Measurements from ENCODE around the gene SRSF8.

GRCh38 chr11:95081412-95081811 lies 14.7 kb downstream of the SRSF8 start:
- TF ChIP-seq, protein P1, sequence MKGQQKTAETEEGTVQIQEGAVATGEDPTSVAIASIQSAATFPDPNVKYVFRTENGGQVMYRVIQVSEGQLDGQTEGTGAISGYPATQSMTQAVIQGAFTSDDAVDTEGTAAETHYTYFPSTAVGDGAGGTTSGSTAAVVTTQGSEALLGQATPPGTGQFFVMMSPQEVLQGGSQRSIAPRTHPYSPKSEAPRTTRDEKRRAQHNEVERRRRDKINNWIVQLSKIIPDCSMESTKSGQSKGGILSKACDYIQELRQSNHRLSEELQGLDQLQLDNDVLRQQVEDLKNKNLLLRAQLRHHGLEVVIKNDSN (IDR thresholded peaks at IDR 0.05) = no peak
- TF ChIP-seq RAD21 (IDR thresholded peaks at IDR 0.05; ENCODE audit: low read depth) = no peak
- TF ChIP-seq, protein P2, sequence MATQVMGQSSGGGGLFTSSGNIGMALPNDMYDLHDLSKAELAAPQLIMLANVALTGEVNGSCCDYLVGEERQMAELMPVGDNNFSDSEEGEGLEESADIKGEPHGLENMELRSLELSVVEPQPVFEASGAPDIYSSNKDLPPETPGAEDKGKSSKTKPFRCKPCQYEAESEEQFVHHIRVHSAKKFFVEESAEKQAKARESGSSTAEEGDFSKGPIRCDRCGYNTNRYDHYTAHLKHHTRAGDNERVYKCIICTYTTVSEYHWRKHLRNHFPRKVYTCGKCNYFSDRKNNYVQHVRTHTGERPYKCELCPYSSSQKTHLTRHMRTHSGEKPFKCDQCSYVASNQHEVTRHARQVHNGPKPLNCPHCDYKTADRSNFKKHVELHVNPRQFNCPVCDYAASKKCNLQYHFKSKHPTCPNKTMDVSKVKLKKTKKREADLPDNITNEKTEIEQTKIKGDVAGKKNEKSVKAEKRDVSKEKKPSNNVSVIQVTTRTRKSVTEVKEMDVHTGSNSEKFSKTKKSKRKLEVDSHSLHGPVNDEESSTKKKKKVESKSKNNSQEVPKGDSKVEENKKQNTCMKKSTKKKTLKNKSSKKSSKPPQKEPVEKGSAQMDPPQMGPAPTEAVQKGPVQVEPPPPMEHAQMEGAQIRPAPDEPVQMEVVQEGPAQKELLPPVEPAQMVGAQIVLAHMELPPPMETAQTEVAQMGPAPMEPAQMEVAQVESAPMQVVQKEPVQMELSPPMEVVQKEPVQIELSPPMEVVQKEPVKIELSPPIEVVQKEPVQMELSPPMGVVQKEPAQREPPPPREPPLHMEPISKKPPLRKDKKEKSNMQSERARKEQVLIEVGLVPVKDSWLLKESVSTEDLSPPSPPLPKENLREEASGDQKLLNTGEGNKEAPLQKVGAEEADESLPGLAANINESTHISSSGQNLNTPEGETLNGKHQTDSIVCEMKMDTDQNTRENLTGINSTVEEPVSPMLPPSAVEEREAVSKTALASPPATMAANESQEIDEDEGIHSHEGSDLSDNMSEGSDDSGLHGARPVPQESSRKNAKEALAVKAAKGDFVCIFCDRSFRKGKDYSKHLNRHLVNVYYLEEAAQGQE (IDR thresholded peaks at IDR 0.05; ENCODE audit: low read depth) = no peak
- no peak for TF ChIP-seq EP300 (IDR thresholded peaks at IDR 0.05; ENCODE audit: borderline replicate concordance)
- no peak for TF ChIP-seq CREB1 (IDR thresholded peaks at IDR 0.05; ENCODE audit: low read depth)
- TF ChIP-seq, protein P3, sequence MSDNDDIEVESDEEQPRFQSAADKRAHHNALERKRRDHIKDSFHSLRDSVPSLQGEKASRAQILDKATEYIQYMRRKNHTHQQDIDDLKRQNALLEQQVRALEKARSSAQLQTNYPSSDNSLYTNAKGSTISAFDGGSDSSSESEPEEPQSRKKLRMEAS (IDR thresholded peaks at IDR 0.05) = no peak
